MCF 10A (cell line): ENCODE data around the gene PAFAH1B1. TPM values are rescaled to one million over a fixed set of nuclear protein-coding genes. Genes with fewer than 3 reads are reported as not detected.

Source experiments
- BruUV-seq: library from RNA; stranded (reverse); fragments of 400-500 nt; replicated peaks from 2 replicates; lab custom pipeline; 2021; lab: Mats Ljungman, UMichigan
- CTCF ChIA-PET: fragments of 300-600 bp; sonication (Branson Sonifier 250); formaldehyde crosslinking; extraction: SDS; loops from one replicate; lab custom pipeline; 2021; ENCODE audit warnings: antibody characterized with exemption, inconsistent platforms; lab: Yijun Ruan, JAX
- POLR2A ChIA-PET: fragments of 300-600, 350-650 bp; sonication (Branson Sonifier 250); formaldehyde crosslinking; extraction: SDS; loops from one replicate; lab custom pipeline; 2020; ENCODE audit warnings: antibody characterized with exemption, inconsistent platforms; lab: Yijun Ruan, JAX
- DNase-seq: peaks from one replicate; pipeline ENCODE4 v3.0.0-alpha.2; 2018; ENCODE audit not compliant: unreplicated experiment
- H3K27ac Mint-ChIP-seq: one replicate; pipeline ENCODE4 v1.8.0; 2022; ENCODE audit warnings: mild to moderate bottlenecking, low read depth, mixed read lengths; ENCODE audit not compliant: unreplicated experiment
- H3K27me3 Mint-ChIP-seq: one replicate; pipeline ENCODE4 v1.8.0; 2022; ENCODE audit warnings: mixed read lengths; ENCODE audit not compliant: insufficient read depth, unreplicated experiment
- H3K36me3 Mint-ChIP-seq: one replicate; pipeline ENCODE4 v1.8.0; 2022; ENCODE audit warnings: mild to moderate bottlenecking, moderate library complexity, mixed read lengths; ENCODE audit not compliant: insufficient read depth, unreplicated experiment
- H3K4me1 Mint-ChIP-seq: one replicate; pipeline ENCODE4 v1.8.0; 2022; ENCODE audit warnings: mixed read lengths; ENCODE audit not compliant: insufficient read depth, unreplicated experiment
- H3K4me3 Mint-ChIP-seq: one replicate; pipeline ENCODE4 v1.8.0; 2022; ENCODE audit warnings: mild to moderate bottlenecking, moderate library complexity, mixed read lengths; ENCODE audit not compliant: unreplicated experiment
- H3K9me3 Mint-ChIP-seq: one replicate; pipeline ENCODE4 v1.8.0; 2022; ENCODE audit warnings: mixed read lengths; ENCODE audit not compliant: unreplicated experiment
- CTCF ChIP-seq: fragments of 200-600 bp; IDR thresholded peaks from one replicate; pipeline ENCODE4 v1.8.0; 2022; ENCODE audit warnings: antibody characterized with exemption, mild to moderate bottlenecking; ENCODE audit not compliant: unreplicated experiment
- intact Hi-C: fragments of 100-400 bp; cut with micrococcal nuclease; formaldehyde crosslinking; loops from 2 replicates; pipeline ENCODE4 v1.14.1; 2022
- total RNA-seq: library from RNA; stranded (reverse); gene quantifications from 2 replicates; pipeline ENCODE4 v1.2.3, GENCODE V29; 2022

The PAFAH1B1 gene
- total RNA-seq, 1 experiment from 2014 or later = 170 TPM

GRCh38 chr17:2706911-2707510 lies 113.6 kb downstream of the PAFAH1B1 start:
- H3K27ac Mint-ChIP-seq = no peak overlapping the region
- TF ChIP-seq CTCF = no peak
- peaks cover 22% of the 10 kb centered on the region for H3K36me3 Mint-ChIP-seq
- no peak overlapping the region for H3K4me3 Mint-ChIP-seq
- intact Hi-C loops = no loop called here
- DNase-seq = no peak
- no peaks in the 10 kb centered on the region for H3K27me3 Mint-ChIP-seq
- no TSS peak for BruUV-seq
- CTCF ChIA-PET = interaction anchor here (0.7 to 1.7 kb wide), 2 partner anchors 10 to 1551 kb away, joined by 3 to 5 read pairs; no protein-coding TSS in a partner anchor
- POLR2A ChIA-PET = no interaction called here
- peaks cover 30% of the 10 kb centered on the region for H3K4me1 Mint-ChIP-seq
- no peaks in the 10 kb centered on the region for H3K9me3 Mint-ChIP-seq

- ChIA-PET CTCF (interaction anchor here (0.6 kb wide), 1 partner anchor 1349 kb away, joined by 3 read pairs; no protein-coding TSS in a partner anchor), POLR2A (no interaction called here)
- Mint-ChIP-seq H3K4me1 (peaks cover 38% of the 10 kb centered on the region), H3K9me3 (no peaks in the 10 kb centered on the region), H3K36me3 (peaks cover 21% of the 10 kb centered on the region), H3K27me3 (no peaks in the 10 kb centered on the region), H3K4me3 (peak overlapping the region; percentile 92), H3K27ac (no peak overlapping the region)
- DNase-seq = no peak
- intact Hi-C loops = no loop called here
- TF ChIP-seq CTCF = no peak
- BruUV-seq = no TSS peak
These were observed 114.5 kb downstream of the PAFAH1B1 start for GRCh38 chr17:2707721-2708584.

GRCh38 chr17:2708585-2709182 lies 115.2 kb downstream of the PAFAH1B1 start:
- Mint-ChIP-seq H3K4me3 (peak overlapping the region; percentile 92), H3K36me3 (peaks cover 15% of the 10 kb centered on the region), H3K27me3 (no peaks in the 10 kb centered on the region), H3K9me3 (no peaks in the 10 kb centered on the region), H3K27ac (peak overlapping the region; percentile 94), H3K4me1 (peaks cover 38% of the 10 kb centered on the region)
- CTCF ChIA-PET = interaction anchor here (0.6 kb wide), 1 partner anchor 1350 kb away, joined by 3 read pairs; no protein-coding TSS in a partner anchor
- no peak for TF ChIP-seq CTCF
- intact Hi-C loops = no loop called here
- BruUV-seq = no TSS peak
- no peak for DNase-seq
- POLR2A ChIA-PET = interaction anchor here (1.0 to 2.5 kb wide), 2 partner anchors 198 to 309 kb away, joined by 3 to 15 read pairs; partner anchors contain the start of gene METTL16
